ENCODE measurements around the gene NTHL1.

- TF ChIP-seq EZH2 (IDR thresholded peaks at IDR 0.05) (no peak), POLR2AphosphoS5 (IDR thresholded peaks at IDR 0.05; ENCODE audit: borderline replicate concordance, low read depth, low read length) (no peak)
Measured at GRCh38 chr16:2043667-2044451, 3.8 kb downstream of the NTHL1 start.

All from SK-N-MC (cell line).